SK-N-MC (cell line): ENCODE measurements around the gene DLD.

Experiments
- DNase-seq: peaks from one replicate; pipeline ENCODE4 v3.0.0-alpha.2; 2011; ENCODE audit warnings: low read depth, low spot score
- H3K27ac ChIP-seq: fragments of 200-600 bp; sonication (generic); 2 replicates; pipeline ENCODE4 v1.5.1; 2016; ENCODE audit warnings: mixed run types
- H3K36me3 ChIP-seq: fragments of 200-600 bp; sonication (generic); 2 replicates; pipeline ENCODE4 v1.6.1; 2017; ENCODE audit warnings: antibody characterized with exemption, low read length, mixed read lengths; ENCODE audit not compliant: insufficient read depth
- H3K4me3 ChIP-seq: fragments of 200-600 bp; sonication (generic); 2 replicates; pipeline ENCODE4 v1.5.1; 2016
- H3K9ac ChIP-seq: fragments of 200-600 bp; sonication (generic); 2 replicates; pipeline ENCODE4 v1.8.0; 2017; ENCODE audit warnings: mixed run types, mixed read lengths; ENCODE audit not compliant: insufficient read length
- H3K9me3 ChIP-seq: fragments of 200-600 bp; sonication (generic); 2 replicates; pipeline ENCODE4 v1.6.1; 2017; ENCODE audit warnings: low read depth, mild to moderate bottlenecking, antibody characterized with exemption, low read length, moderate library complexity, mixed read lengths
- EZH2 ChIP-seq: fragments of 200-600 bp; sonication (generic); IDR thresholded peaks from one replicate; pipeline ENCODE4 v1.6.1; 2017; ENCODE audit warnings: antibody characterized with exemption
- FOXP2 ChIP-seq: optimal IDR thresholded peaks from 2 replicates; pipeline ENCODE3; 2011; ENCODE audit warnings: mild to moderate bottlenecking, moderate library complexity; ENCODE audit not compliant: insufficient read depth; ENCODE audit errors: extremely low read length, control extremely low read depth
- POLR2AphosphoS5 ChIP-seq: IDR thresholded peaks from 2 replicates; pipeline ENCODE4 v1.6.1; 2012; ENCODE audit warnings: mild to moderate bottlenecking, low read depth, low read length, borderline replicate concordance

Gene DLD

DNA sequence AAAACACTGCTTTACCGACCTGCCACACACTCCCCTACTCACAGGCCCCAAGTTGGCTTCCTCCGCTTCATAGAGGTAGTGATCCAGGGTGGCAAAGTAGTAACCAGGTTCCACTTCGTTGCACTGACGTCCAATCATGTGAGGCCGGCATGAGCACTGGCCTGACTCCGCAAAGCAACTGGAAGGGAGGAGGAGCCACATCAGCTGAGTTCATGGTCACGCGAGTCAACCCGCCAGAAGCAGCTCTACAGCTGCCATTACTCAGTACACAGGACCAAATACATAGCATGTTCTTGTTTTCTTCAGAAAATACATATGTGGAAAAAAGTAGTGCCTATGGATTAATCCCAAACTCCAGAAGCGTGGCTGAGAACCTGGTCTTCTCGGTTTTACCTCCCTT is 73.5 kb downstream of the DLD start:
- Histone ChIP-seq H3K36me3 (peaks cover 92% of the 10 kb centered on the region), H3K4me3 (no peak overlapping the region), H3K9me3 (no peaks in the 10 kb centered on the region), H3K27ac (no peak overlapping the region), H3K9ac (no peak overlapping the region)
- DNase-seq: no peak
- TF ChIP-seq POLR2AphosphoS5 (no peak), EZH2 (no peak), FOXP2 (no peak)

DNA sequence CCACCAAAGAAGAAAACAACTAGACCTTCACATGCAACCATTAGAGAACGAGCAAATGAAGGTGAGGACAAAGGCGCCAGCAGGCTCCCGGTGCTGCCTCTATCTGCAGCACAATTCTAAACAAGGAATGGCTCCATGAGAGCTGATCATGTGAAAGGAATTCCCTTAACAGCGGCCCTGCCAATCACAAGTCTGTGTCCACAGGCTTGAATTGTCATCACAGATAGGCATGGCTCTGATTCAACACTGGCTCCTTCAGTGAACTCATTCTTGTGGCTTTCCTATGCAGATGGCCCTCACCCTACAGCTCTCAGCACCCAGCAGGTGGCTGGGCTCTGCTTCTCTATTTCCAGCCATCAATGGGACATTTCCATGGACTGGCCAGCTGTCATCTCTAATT is 75.7 kb downstream of the DLD start:
- Histone ChIP-seq H3K4me3 (no peak overlapping the region), H3K9ac (no peak overlapping the region), H3K36me3 (peaks cover 89% of the 10 kb centered on the region), H3K27ac (no peak overlapping the region), H3K9me3 (no peaks in the 10 kb centered on the region)
- no peak for DNase-seq
- TF ChIP-seq FOXP2 (no peak), POLR2AphosphoS5 (no peak), EZH2 (no peak)

- no peak for DNase-seq
- H3K4me3 ChIP-seq: no peak overlapping the region
- peaks cover 87% of the 10 kb centered on the region for H3K36me3 ChIP-seq
- no peak overlapping the region for H3K9ac ChIP-seq
- no peak for TF ChIP-seq POLR2AphosphoS5
- no peak for TF ChIP-seq FOXP2
- no peak for TF ChIP-seq EZH2
- no peaks in the 10 kb centered on the region for H3K9me3 ChIP-seq
- H3K27ac ChIP-seq: no peak overlapping the region
Measured at GRCh38 chr7:107967420-107967819, 76.4 kb downstream of the DLD start.

GRCh38 chr7:107968449-107968848 is 77.5 kb downstream of the DLD start:
- H3K36me3 ChIP-seq: peaks cover 87% of the 10 kb centered on the region
- DNase-seq: no peak
- TF ChIP-seq EZH2: no peak
- no peak for TF ChIP-seq POLR2AphosphoS5
- TF ChIP-seq FOXP2: no peak

DNA sequence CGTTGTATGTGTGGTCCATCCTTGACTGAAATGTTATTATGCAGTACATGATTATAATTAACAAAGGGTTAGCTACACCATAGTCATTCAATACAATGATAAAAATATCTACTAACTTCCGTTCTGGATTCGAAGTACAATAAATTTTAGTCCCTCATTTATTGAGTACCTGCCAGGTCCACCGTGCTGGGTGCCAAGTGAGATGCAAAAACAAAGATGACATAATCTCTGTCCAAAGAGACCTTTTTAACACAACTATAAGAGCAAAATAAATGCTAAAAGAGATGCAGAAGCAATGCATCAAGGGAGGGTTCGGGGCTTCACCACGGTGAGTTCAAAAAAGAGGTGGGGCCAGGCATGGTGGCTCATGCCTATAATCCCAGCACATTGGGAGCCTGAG is 78.9 kb downstream of the DLD start:
- H3K36me3 ChIP-seq: peaks cover 85% of the 10 kb centered on the region
- TF ChIP-seq POLR2AphosphoS5 (no peak), FOXP2 (no peak), EZH2 (no peak)
- no peak for DNase-seq
- H3K9me3 ChIP-seq: no peaks in the 10 kb centered on the region
- no peak overlapping the region for H3K4me3 ChIP-seq
- no peak overlapping the region for H3K9ac ChIP-seq
- H3K27ac ChIP-seq: no peak overlapping the region

More at GRCh38 chr7:107968449-107968848, 77.5 kb downstream of the DLD start:
- H3K9me3 ChIP-seq: no peaks in the 10 kb centered on the region
- H3K9ac ChIP-seq: no peak overlapping the region
- no peak overlapping the region for H3K4me3 ChIP-seq
- no peak overlapping the region for H3K27ac ChIP-seq
